A673 (cell line): ENCODE data around the gene CENPM.

ENCODE experiments used
- EZH2 ChIP-seq: fragments of 200-600 bp; sonication (generic); IDR thresholded peaks from 2 replicates; pipeline ENCODE4 v1.6.1; 2017; ENCODE audit warnings: borderline replicate concordance, low read depth, mild to moderate bottlenecking, mixed read lengths, antibody characterized with exemption, low read length; ENCODE audit not compliant: poor library complexity, severe bottlenecking
- TF ChIP-seq, protein P1 (sequence below): fragments of 300-800, 200-600 bp; sonication (generic); conservative IDR thresholded peaks from 2 replicates; pipeline ENCODE4 v1.5.1; 2017; ENCODE audit warnings: low read depth, mild to moderate bottlenecking, antibody characterized with exemption, low read length, moderate library complexity, mixed read lengths

DNA sequence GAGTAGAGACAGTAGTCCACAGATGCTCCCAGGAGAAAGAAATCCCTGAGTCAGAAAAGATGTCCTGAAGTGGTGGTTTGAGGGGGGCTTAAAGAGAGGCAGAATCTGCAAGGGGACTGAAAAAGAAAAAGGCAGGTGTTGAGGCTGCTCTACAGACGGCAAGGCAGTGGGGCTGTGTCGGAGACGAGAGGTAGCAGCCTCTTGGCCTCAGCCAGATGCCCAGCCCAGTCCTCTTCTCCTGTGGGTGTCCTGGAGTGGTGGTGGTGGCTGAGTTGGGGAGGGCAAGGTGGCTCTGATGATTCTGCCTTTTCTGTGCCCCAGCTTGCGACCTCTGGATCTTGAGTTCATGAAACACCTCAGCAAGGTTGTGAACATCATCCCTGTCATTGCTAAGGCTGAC is 42.3 kb upstream of the CENPM start:
- no peak for TF ChIP-seq EZH2
- TF ChIP-seq, protein P1, sequence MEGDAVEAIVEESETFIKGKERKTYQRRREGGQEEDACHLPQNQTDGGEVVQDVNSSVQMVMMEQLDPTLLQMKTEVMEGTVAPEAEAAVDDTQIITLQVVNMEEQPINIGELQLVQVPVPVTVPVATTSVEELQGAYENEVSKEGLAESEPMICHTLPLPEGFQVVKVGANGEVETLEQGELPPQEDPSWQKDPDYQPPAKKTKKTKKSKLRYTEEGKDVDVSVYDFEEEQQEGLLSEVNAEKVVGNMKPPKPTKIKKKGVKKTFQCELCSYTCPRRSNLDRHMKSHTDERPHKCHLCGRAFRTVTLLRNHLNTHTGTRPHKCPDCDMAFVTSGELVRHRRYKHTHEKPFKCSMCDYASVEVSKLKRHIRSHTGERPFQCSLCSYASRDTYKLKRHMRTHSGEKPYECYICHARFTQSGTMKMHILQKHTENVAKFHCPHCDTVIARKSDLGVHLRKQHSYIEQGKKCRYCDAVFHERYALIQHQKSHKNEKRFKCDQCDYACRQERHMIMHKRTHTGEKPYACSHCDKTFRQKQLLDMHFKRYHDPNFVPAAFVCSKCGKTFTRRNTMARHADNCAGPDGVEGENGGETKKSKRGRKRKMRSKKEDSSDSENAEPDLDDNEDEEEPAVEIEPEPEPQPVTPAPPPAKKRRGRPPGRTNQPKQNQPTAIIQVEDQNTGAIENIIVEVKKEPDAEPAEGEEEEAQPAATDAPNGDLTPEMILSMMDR: no peak
